Memory B cell (primary cell): ENCODE data around the gene SUN1.
"Not testable (repeated sequence)": the region's sequence is repeated elsewhere in the genome, so short reads cannot be mapped to it uniquely, and the experiment has no call there.

Experiments used
- ATAC-seq: fragments of 150-1000 bp; cut with Tn5 transposase; 2 replicates; pipeline ENCODE4 v1.10.0; 2021; ENCODE audit warnings: low read depth, mild to moderate bottlenecking, moderate library complexity
- DNase-seq, 2 donors: peaks; one replicate each; pipeline ENCODE4 v3.0.0; 2022; ENCODE audit warnings: low spot score in 2 of 2
- H3K27ac Mint-ChIP-seq: one replicate; pipeline ENCODE4 v1.8.0; 2022; ENCODE audit warnings: mild to moderate bottlenecking, moderate library complexity, mixed read lengths
- H3K27me3 Mint-ChIP-seq: one replicate; pipeline ENCODE4 v1.8.0; 2022; ENCODE audit warnings: mixed read lengths
- H3K36me3 Mint-ChIP-seq: one replicate; pipeline ENCODE4 v1.8.0; 2022; ENCODE audit warnings: mild to moderate bottlenecking, mixed read lengths
- H3K4me1 Mint-ChIP-seq: one replicate; pipeline ENCODE4 v1.8.0; 2022; ENCODE audit warnings: mixed read lengths
- H3K4me3 Mint-ChIP-seq: one replicate; pipeline ENCODE4 v1.8.0; 2022; ENCODE audit warnings: mild to moderate bottlenecking, moderate library complexity, mixed read lengths
- H3K9me3 Mint-ChIP-seq: one replicate; pipeline ENCODE4 v1.8.0; 2022; ENCODE audit warnings: mixed read lengths

The SUN1 gene

DNA sequence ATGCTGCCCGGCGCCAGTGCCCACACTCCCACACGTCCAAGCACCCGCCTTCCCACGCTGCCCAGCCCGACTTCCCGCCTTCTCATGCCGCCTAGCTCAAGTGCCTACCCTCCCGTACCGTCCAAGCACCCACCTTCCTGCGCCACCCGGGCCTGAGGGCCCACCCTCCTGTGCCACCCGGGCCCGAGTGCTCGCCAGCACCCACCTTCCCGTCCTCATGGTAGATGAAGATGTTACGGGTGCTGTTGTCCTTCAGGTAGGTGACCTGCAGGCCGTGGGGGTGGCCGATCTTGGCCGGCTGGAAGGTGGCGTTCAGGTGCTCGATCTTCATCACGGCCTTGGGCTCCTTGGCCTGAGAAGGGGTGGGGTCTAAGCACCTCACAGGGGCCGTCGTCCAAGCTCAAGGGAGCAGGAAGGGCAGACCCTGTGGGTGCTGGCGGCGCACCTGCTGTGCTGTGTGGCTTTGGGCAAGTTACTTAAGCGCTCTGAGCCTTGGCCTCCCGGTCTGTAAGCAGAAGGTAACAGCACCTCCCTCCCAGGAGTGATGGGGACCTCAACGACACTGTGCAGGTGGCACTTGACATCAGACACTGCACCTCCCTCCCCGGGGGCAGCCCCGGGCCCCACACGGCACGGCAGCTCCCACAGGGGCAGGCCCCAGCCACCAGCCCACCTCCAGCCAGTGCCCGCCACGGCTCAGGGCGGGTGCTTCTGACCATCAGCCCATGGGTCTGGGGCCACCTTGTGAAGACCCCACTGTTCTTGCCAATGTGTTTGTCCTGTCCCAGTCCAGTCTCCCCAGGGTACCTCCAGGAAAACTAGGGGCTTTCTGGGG lies 71.9 kb downstream of the SUN1 start:
- Mint-ChIP-seq H3K4me3 (no peak overlapping the region), H3K27ac (no peak overlapping the region), H3K27me3 (no peaks in the 10 kb centered on the region), H3K9me3 (no peaks in the 10 kb centered on the region), H3K36me3 (no peaks in the 10 kb centered on the region), H3K4me1 (peaks cover 2% of the 10 kb centered on the region)
- DNase-seq (no peak), ATAC-seq (no peak)

DNA sequence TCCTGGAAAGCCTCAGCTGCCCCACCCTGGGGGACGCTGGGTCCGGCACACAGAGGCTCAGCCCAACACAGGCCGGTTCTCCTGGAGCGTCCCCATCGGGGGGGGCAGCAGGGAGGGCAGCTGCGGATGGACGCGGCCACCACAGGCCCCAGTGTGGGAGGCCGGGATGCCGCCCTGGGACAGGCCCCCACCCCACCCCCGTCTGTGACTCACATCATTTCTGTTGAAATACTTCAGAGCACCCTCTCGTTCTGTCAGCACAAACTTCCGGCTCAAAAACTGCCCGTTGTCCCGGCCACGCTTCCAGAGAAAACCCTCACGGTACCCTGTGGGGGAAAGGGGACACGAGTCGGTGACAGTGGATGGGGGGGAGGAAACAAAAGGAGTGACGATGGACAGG lies 72.6 kb downstream of the SUN1 start:
- H3K4me3 Mint-ChIP-seq: no peak overlapping the region
- DNase-seq: no peak
- ATAC-seq: no peak
- peaks cover 4% of the 10 kb centered on the region for H3K4me1 Mint-ChIP-seq
- no peak overlapping the region for H3K27ac Mint-ChIP-seq
- H3K36me3 Mint-ChIP-seq: no peaks in the 10 kb centered on the region
- H3K9me3 Mint-ChIP-seq: no peaks in the 10 kb centered on the region
- H3K27me3 Mint-ChIP-seq: no peaks in the 10 kb centered on the region

DNA sequence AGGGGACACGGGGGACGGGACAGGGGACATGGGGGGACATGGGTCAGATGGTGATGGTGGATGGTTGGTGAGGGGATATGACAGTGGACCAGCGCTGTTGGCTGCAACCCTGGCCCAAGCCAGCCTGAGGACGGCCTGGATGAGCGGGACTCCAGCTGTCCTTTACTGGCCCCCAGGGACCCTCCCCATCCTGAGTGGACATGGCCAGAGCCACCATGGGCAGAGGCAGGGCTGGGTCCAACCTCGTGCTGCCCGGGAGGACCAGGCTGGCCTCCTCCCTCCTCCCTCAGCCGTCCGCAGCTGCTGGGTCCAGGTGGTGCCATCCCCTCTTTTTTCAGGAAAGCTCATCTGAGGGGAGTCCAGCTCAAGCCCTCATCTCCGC lies 74.5 kb downstream of the SUN1 start:
- Mint-ChIP-seq H3K36me3 (no peaks in the 10 kb centered on the region), H3K27me3 (no peaks in the 10 kb centered on the region), H3K4me1 (peaks cover 10% of the 10 kb centered on the region), H3K4me3 (no peak overlapping the region), H3K9me3 (no peaks in the 10 kb centered on the region), H3K27ac (no peak overlapping the region)
- DNase-seq (peak; percentile 44 to 58), ATAC-seq (peak; percentile 27)

DNA sequence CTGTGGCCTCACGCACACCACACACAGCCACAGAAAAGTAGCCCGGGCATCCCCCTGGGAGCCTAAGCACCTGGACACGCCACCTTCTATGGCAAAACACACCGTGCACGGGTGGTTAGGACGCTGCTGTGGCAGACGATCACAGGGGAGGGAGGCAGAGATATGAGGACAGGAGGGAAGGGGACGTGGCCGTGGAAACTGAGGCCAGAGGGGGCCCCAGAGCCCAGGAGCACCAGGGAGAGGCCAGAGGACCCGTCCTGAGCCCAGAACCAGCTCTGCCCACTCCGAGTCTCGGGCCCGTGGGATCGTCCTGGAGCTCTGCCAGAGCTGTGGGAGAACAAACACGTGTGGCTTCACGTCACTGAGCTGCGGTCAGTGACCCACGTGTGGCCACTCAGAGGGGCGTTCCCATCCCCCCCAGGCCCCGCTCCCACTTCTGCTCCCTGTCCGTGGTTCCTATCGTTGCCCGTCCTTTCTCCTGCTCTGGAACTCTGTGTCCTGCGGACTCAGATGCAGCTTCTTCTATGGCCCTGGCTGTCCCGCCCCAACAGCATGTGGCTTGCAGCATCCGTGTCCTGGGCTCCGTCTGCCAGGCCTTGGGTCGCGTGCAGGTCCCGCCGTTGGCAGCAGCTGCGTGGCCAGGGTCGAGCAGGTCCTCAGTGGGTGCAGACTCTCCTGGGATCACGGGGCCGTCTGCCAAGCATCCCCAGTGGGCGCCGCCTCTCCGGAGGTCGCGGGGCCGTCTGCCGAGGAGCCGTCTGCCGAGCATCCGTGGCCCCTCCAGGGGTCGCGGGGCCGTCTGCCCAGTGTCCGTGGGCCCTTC lies 75.1 kb downstream of the SUN1 start:
- H3K4me3 Mint-ChIP-seq: no peak overlapping the region
- ATAC-seq: peak; percentile 62
- H3K9me3 Mint-ChIP-seq: no peaks in the 10 kb centered on the region
- H3K4me1 Mint-ChIP-seq: peaks cover 10% of the 10 kb centered on the region
- no peaks in the 10 kb centered on the region for H3K27me3 Mint-ChIP-seq
- DNase-seq: peak; percentile 52 to 56
- H3K27ac Mint-ChIP-seq: no peak overlapping the region
- no peaks in the 10 kb centered on the region for H3K36me3 Mint-ChIP-seq

DNA sequence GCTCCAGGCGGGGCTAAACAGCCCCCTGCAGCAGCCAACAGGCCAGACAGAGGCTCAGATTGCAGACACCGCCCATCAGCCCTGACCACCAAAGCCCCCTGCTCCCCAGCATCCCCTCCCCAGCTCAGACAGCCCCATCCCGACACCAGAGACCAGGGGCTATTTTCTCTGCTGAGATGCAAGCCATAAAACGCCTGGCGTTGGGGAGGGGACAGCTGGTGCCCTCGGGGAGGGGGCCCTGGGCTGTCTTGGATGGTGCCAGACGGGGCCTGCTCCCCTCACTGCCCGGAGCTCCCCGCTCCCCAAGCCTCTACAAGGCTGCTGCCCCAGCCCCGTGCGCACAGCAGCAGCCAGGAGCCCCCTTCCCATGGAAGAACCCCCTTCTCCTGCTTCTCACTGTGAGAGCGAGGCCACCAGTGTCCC lies 75.9 kb downstream of the SUN1 start:
- Mint-ChIP-seq H3K9me3 (no peaks in the 10 kb centered on the region), H3K36me3 (no peaks in the 10 kb centered on the region), H3K4me3 (peak overlapping the region; percentile 32), H3K4me1 (peaks cover 10% of the 10 kb centered on the region), H3K27ac (peak overlapping the region; percentile 35), H3K27me3 (no peaks in the 10 kb centered on the region)
- ATAC-seq (no peak), DNase-seq (peak in 1 of 2 donors; percentile 40)

DNA sequence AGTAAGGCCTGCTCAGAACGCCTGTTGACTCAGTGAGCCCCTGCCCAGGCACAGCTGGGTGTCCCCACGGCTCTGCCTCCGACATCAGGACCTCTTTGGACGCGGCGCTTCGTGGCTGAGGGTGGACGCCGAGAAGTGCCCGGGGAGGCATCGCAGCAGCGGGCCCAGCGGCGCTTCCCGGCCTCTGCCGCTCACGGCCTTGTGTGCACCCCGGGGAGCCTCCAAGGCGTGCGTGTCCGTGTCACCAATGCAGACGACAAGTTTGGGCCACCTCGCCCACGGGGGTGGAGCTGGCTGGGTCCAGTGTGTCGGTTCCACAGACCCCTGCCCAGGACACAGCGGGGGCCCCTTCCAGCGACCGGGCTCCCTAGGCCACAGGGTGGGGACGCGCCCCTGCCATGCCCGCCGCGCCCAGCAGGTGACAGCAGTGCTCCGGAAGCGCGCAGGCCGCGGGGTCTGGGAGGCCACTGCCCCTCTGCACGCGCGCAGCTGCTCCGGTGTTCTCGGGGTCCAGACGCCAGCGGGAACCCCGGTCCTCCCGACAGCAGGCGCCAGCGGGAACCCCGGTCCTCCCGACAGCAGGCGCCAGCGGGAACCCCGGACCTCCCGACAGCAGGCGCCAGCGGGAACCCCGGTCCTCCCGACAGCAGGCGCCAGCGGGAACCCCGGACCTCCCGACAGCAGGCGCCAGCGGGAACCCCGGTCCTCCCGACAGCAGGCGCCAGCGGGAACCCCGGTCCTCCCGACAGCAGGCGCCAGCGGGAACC lies 76.5 kb downstream of the SUN1 start:
- not testable (repeated sequence) for H3K9me3 Mint-ChIP-seq, H3K27me3 Mint-ChIP-seq, H3K36me3 Mint-ChIP-seq, H3K4me1 Mint-ChIP-seq
- DNase-seq (peak; percentile 48 to 85), ATAC-seq (peak; percentile 23)
- Mint-ChIP-seq H3K27ac (peak overlapping the region; percentile 35), H3K4me3 (peak overlapping the region; percentile 32)

DNA sequence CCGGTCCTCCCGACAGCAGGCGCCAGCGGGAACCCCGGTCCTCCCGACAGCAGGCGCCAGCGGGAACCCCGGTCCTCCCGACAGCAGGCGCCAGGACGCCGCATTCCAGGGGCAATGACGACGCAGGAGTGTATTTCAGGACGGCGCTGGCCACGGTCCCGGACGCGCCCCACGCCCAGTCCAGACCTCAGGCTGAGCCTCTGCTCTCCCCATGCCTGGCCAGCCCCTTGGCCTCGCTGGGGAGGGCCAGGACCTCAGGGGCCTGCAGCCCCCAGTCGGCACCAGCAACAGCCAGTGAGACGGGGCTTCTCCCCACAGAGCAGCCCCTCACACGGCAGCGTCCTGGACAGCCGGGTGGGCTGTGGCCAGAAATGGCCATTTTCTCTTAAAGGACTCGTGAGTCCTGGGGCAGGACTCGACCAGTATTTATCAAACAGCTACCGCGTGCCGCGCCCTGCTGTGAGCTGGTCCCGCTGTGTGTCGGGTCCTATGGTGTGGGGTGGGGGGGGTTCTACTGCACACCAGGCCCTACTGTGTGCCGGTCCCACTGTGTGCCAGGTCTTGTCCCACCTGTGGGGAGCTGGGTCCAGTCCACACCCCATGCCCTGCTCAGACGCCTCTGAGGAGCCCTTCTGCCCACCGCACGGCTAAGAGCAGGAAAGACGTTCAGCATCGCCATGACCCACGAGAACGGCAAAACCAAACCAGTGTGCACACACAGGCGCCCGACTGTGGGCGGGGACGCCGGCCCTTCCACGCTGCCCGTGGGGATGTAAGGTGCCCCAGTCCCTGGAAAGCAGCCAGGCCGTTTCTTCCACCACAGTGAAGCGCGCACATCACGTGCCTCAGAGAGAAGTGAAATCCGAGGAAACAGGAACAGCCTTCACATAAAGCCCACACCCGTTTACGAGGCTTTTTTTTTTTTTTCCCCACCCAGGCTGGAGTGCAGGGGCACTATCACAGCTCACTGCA lies 77.4 kb downstream of the SUN1 start:
- Mint-ChIP-seq H3K4me1 (peaks cover 10% of the 10 kb centered on the region), H3K36me3 (no peaks in the 10 kb centered on the region), H3K4me3 (peak overlapping the region; percentile 70), H3K9me3 (no peaks in the 10 kb centered on the region), H3K27ac (no peak overlapping the region), H3K27me3 (no peaks in the 10 kb centered on the region)
- peak; percentile 57 for ATAC-seq
- peak; percentile 58 to 62 for DNase-seq

DNA sequence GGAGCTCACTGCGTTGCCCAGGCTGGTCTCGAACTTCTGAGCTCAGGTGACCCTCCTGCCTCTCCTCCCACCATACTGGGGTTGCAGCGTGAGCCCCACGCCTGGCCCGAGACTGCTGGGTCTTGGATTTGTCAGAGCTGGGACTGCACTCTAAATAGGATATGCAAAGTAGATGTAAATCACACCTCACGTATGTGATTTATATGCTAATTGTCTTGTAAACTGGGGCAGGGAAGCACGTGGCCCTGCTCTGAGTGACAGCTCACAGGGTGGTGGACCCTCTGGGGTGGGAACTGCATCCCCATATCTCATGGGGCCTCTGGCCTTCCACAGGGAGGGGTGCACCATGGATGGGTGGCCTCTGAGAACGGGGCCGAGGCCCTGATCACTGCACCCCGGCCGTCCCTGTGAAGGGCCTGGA lies 78.2 kb downstream of the SUN1 start:
- H3K4me3 Mint-ChIP-seq: peak overlapping the region; percentile 70
- H3K27me3 Mint-ChIP-seq: no peaks in the 10 kb centered on the region
- DNase-seq: no peak
- peak; percentile 19 for ATAC-seq
- no peaks in the 10 kb centered on the region for H3K36me3 Mint-ChIP-seq
- no peaks in the 10 kb centered on the region for H3K9me3 Mint-ChIP-seq
- no peak overlapping the region for H3K27ac Mint-ChIP-seq
- peaks cover 10% of the 10 kb centered on the region for H3K4me1 Mint-ChIP-seq

DNA sequence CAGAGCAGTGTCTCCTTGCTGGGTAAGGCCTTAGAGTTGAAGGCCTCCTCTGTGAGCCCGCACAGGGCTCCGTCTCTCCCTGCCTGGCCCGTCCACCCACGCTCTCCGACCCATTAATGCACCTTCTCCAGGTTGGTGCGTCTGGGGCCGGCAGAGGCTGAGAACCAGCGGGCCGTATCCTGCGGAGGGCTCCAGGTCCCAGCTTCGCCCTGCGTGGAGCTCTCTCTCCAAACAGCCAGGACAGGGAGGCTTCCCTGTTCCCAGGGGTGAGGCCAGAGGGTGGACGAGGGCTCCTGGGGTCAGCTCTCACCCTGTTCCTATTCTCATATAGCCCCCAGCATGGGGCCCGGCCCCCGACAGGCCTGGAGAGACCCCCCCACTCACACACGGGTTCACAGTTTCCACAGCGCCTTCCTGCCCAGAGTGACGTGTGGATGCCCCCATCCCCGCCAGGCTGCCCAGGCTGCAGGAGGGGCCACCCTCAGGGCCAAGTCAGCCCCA lies 78.7 kb downstream of the SUN1 start:
- Mint-ChIP-seq H3K27ac (no peak overlapping the region), H3K36me3 (no peaks in the 10 kb centered on the region), H3K27me3 (no peaks in the 10 kb centered on the region), H3K4me3 (no peak overlapping the region), H3K9me3 (no peaks in the 10 kb centered on the region), H3K4me1 (peaks cover 10% of the 10 kb centered on the region)
- DNase-seq (no peak), ATAC-seq (no peak)

DNA sequence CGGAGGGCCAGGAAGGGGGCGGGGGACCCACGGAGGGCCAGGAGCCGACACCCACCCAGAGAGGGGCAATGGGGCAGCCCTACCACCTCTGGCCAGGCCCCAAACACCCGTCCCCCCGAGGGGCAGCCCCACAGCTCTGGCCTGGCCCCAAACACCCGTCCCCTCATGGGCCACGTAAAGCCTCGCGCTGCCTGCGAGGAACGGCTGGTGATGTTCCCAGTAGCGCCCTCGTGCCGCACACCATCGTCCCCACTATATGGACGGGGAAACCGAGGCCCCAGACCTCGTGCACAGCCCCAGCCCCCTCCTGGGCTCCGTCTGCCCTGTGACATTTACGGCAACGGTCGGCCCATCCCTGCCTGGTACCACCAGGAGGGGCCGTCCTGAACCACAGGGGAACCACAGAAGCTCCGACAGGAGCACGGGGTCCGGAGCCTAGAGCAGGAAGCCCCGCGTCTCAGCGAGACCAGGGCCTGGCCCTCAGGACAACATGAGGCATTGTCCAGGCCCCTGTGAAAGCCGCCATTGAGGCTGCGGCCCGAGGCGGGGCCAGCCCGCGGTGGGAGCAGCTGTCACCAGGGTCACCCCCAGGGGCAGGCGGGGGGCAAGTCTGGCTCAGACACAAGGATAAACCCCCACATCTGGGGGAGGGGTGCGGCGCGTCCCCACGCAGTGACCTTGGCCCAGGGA lies 79.7 kb downstream of the SUN1 start:
- ATAC-seq (no peak), DNase-seq (no peak)
- H3K9me3 Mint-ChIP-seq: no peaks in the 10 kb centered on the region
- H3K4me1 Mint-ChIP-seq: peaks cover 14% of the 10 kb centered on the region
- no peaks in the 10 kb centered on the region for H3K27me3 Mint-ChIP-seq
- no peak overlapping the region for H3K4me3 Mint-ChIP-seq
- no peaks in the 10 kb centered on the region for H3K36me3 Mint-ChIP-seq
- no peak overlapping the region for H3K27ac Mint-ChIP-seq

DNA sequence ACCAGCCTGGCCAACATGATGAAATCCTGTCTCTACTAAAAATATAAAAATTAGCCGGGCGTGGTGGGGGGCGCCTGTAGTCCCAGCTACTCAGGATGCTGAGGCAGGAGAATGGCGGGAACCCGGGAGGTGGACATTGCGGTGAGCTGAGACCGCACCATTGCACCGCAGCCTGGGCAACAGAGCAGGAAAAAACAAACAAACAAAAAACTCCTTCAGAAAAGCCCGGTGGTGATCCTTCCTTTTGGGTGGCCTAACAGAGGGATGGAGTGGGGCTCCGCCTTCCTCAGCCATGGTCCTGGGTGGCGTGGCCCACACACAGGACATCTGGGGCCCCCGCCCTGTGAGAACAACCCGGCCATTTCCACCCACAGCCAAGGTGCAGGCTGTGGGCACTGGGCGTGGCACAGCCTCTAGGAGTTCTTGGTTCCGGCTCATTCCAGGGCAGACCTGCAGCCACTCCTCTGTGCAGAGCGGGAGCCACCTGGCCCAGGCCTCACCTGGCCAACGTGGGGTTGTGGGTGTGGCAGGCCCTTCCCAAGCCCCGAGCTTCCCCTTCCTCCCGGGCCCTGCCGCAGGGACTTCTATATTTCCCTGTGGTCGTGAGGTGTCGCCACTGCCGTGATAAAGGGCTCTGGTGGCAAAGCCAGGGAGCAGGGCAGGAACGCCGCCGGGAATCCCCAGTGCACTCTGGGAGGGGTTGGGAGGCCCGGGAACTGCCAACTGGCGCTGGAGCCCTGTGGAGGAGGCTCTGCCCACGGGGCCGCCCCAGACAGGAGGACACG lies 81.7 kb downstream of the SUN1 start:
- DNase-seq (no peak), ATAC-seq (no peak)
- no peaks in the 10 kb centered on the region for H3K27me3 Mint-ChIP-seq
- H3K4me1 Mint-ChIP-seq: peaks cover 11% of the 10 kb centered on the region
- H3K27ac Mint-ChIP-seq: no peak overlapping the region
- no peaks in the 10 kb centered on the region for H3K9me3 Mint-ChIP-seq
- H3K36me3 Mint-ChIP-seq: no peaks in the 10 kb centered on the region
- no peak overlapping the region for H3K4me3 Mint-ChIP-seq
